ENCODE measurements around the gene CGB2. TPM values are rescaled to one million over a fixed set of nuclear protein-coding genes. Genes with fewer than 3 reads are reported as not detected.
"Not testable (repeated sequence)": the region's sequence is repeated elsewhere in the genome, so short reads cannot be mapped to it uniquely, and the experiment has no call there.

The CGB2 gene
- polyA plus RNA-seq (ENCODE audit: insufficient read length), result not detected

DNA sequence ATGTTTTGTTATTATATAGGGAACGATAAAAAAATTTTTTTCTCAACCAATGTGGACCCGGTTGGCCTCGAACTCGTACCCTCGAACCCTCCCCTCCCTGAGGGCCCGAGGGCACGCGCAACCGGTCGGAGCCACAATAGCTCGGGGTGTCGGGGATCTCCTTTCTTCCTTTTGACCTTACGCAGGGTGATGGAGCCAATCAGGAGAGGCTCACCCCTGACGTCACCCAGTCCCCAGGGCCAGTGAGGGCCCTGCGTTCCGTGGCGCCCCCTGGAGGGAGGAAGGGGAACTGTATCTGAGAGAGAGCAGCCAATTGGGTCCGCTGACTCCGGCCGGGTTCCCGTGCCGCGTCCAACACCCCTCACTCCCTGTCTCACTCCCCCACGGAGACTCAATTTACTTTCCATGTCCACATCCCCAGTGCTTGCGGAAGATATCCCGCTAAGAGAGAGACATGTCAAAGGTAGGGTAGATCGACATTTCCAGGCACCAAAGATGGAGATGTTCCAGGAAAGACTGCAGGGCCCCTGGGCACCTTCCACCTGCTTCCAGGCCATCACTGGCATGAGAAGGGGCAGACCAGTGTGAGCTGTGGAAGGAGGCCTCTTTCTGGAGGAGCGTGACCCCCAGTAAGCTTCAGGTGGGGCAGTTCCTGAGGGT lies at the start of gene CGB2:
TSS of gene CGB2 (plus strand) at position 249 of the 660 bp plus-strand sequence. CDS start at position 455, 206 bp downstream.
- DNase-seq (ENCODE audit: low read depth), result not testable (repeated sequence)

DNA sequence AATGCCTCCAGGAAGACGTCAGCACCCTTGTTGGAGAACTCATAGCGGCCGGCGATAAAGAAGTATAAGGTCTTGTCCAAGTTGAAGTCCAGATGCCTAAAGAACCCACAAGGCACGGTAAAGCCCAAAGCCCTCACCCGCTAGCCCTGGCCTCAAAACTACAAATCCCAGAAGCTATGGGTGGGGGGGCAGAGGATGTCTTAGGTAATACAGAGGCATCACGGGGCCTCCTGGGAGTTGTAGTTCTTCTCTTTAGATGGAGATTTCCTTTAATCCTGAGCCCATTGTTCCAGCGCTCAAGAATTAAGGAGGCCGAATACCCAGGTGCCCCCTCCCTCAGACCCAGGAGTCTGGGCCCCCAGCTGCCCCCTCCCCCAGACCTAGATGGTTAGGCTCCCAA lies 49.4 kb upstream of the CGB2 start:
- DNase-seq (ENCODE audit: low read depth), result no peak

DNA sequence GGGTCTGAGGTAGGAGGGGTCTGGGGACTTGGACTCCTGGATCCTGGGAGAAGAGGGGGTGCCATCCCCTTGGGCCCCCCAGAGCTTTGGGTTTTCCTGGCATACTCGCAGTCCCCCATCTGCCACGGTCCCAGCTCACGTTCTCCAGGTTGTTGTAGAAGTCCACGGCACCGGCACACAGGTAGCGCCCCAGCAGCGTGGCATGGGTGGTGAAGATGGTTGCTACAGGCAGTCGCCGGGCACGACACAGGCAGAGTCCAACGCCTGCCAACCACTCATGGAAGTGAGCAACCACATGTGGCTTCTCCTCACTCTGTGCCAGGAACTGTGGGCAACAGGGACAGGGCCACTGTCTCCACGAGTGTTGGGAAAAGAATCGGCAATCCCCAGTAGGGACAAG lies 46.0 kb upstream of the CGB2 start:
- DNase-seq (ENCODE audit: low read depth), result no peak

DNA sequence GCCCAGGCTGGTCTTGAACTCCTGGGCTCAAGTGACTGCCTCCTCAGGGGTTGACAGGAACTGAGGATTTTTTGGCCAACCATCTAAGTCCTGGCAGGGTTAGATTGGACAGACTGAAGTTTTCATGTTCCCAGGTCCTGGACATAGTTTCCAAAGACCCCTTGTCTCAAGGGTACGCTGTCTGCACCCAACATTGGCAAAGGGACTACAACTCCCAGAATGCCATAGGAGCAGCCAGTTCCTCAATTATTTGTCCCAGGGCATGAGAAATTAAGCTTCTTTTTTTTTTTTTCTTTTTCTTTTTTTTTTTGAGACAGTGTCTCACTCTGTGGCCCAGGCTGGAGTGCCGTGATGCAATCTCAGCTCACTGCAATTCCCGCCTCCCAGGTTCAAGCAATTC lies 45.5 kb upstream of the CGB2 start:
- no peak for DNase-seq (ENCODE audit: low read depth)

DNA sequence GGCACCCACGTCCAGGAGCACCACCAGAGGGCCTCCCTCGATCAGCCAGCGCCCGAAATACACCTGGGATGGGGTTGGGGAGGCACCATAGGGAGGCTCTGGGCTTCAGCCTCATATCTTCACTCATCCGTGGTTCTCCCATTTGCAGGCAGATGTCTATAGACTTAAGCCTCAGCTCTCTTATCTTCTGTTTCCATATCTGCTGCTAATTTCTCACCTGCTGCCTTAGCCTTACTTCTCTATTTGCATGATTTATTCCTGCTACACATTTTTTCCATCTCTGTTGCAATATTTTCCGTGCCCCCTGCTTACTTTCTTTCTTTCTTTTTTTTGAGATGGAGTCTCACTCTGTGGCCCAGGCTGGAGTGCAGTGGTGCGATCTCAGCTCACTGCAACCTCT lies 44.4 kb upstream of the CGB2 start:
- no peak for DNase-seq (ENCODE audit: low read depth)

DNA sequence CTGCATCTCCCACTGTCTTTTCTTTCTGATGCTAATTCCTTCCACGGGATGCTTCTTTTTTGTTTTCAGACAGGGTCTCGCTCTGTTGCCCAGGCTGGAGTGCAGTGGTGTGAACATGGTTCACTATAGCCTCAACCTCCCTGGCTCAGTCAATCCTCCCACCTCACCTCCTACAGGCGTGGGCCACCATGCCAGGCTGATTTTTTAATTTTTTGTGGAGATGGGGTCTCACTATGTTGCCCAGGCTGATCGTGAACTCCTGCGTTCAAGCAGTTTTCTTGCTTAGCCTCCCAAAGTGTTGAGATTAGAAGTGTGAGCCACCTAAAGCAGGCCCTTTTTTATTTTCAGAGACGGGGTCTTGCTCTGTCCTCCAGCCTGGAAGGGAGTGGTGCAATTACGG lies 43.4 kb upstream of the CGB2 start:
- DNase-seq (ENCODE audit: low read depth), result no peak

DNA sequence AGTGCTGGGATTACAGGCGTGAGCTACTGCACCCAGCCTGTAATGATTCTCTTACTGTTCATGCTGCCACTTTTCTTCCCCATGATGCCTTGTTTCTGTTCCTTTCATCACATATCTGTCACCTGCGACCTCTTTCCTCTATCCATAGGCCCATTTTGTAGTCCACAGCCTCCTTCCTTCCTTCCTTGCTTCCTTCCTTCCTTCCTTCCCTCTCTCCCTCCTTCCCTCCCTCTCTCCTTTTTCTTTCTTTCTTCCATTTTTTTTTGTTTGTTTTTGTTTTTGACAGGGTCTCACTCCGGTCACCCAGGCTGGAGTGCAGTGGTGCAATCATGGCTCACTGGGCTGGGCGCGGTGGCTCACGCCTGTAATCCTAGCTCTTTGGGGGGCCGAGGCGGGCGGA lies 42.8 kb upstream of the CGB2 start:
- DNase-seq (ENCODE audit: low read depth), result no peak

DNA sequence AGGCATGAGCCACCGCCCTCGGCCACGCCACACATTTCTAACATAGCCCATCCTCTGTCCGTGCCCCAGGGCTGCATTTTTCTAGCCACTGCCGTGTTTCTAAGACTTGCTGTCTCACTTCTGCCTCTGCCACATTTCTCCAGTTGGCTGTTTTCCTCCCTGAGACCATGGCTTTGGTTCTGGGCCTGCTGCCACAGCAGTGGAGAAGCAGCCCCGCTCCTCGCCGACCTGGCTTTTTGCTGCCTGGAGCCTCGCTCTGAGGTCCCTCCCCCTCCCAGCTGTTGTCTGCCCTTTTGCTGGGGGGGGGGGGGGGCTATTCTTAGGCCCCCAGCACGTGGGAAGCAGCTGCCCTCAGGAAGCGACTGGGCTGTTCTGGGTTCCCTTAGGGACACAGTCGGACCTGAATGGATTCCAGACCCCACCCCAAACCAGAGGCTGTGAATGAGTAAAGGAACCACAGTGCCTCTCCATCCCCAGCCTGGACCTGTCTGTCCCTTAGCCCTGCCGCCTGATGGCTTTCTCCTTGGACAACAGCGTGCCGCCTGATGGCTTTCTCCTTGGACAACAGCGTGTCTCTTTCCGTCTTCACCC lies 41.9 kb upstream of the CGB2 start:
- no peak for DNase-seq (ENCODE audit: low read depth)

DNA sequence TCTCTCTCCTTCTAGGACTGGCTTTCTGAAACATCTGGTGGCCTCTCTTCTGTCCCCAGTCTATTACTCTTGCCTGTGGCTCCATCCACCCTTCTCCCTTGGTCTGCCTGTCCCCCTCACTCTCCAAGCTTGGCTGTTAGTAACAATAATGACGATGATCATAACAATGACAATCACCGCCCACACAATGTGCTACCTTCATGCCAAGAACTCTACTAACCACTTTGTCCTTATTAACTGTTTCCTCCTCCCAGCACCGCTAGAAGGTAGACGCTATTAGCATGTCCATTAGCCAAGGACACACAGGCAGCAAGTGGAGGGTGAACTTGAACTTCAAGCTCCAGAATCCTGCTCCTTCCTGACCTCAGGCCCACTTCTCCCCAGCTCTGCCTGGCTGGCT lies 41.3 kb upstream of the CGB2 start:
- DNase-seq (ENCODE audit: low read depth), result no peak

DNA sequence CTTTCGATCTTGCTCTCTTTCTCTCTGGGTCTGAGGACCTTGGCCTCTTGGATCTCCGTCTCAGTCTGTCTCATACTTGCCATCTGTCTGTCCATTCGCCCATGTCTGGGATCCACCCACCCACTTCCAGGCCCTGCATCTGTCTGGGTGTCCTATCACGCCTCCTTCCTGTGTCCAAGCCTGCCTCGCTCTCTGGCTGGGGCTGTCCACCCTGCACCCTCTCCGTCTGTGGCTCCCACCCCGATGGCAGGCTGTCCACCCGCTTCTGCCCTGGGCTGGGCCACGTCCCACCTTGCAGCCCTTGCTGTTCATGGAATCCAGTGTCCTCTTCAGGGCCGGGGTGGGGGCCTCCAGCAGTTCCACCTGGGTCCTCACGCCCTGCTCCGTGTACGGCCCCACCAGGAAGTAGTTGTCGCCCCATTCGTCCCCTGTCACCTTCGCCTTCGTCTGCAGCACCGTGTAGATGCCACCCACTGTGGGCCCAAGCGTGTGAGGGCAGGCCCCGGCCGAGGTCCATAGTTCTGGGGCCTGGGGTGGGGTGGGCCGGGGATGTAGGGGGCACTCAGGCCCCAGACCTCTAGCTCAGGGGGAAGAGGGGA lies 40.6 kb upstream of the CGB2 start:
- no peak for DNase-seq (ENCODE audit: low read depth)

DNA sequence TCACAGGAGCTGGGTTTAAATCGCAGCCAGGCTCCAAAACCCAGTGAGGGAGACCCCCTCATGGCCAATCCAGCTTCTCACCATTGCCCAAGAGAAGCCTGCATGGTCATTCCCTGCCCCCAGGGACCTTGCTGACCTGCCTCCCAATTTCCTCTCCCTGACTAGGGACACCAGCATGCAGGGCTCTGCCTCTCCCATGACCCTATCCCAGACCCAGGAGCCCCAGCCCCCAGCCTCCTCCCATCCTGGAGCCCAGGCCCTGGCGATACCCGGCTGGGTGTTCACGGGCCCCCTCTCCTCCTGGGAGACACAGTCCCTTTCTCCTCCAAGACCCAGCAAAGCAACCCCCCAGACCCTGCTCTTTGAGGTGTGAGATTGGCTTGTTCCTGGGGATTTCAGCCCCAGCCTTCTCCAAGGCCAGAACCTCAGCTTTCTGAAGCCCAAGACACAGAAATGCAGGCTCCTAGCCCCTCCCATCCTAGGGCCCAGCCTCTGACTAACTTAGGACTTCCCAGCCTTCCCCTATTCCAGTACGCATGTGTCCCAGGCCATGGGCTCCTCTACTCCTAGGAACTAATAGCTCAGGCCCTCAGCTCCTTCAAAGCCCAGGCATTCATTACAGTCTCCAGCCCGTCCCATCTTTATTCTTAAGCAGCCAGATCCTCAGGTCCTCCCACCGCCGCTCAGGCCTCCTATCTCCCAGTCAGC lies 39.7 kb upstream of the CGB2 start:
- DNase-seq (ENCODE audit: low read depth), result peak; percentile 44

DNA sequence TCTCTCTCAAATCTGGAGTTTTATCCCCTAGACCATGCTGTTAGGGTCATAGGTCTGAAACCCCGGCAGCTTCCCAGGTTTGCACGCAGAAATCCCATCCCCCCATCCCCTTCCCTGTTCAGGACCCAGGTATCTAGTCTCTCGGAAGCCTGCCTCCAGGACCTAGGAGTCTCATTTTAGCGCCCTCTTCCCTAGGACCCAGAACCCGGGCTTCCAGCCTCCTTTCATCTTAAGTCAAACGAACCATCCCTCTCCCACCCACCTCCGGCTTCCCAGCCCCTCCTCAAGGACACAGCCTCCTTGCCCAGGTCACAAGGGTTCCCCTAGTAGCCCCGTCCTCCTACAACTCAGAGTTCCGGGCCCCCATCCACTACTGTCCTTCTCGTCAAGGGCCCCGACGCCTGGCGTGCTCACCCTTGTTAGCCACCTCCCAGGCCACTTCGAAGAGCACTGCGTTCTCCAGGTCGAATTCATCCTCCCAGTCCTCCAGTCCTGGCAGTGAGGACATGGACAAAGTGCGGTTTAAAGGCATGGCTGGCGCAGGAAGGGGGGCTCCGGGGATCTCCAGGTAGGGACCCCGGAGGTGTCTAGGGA lies 39.0 kb upstream of the CGB2 start:
- no peak for DNase-seq (ENCODE audit: low read depth)

DNA sequence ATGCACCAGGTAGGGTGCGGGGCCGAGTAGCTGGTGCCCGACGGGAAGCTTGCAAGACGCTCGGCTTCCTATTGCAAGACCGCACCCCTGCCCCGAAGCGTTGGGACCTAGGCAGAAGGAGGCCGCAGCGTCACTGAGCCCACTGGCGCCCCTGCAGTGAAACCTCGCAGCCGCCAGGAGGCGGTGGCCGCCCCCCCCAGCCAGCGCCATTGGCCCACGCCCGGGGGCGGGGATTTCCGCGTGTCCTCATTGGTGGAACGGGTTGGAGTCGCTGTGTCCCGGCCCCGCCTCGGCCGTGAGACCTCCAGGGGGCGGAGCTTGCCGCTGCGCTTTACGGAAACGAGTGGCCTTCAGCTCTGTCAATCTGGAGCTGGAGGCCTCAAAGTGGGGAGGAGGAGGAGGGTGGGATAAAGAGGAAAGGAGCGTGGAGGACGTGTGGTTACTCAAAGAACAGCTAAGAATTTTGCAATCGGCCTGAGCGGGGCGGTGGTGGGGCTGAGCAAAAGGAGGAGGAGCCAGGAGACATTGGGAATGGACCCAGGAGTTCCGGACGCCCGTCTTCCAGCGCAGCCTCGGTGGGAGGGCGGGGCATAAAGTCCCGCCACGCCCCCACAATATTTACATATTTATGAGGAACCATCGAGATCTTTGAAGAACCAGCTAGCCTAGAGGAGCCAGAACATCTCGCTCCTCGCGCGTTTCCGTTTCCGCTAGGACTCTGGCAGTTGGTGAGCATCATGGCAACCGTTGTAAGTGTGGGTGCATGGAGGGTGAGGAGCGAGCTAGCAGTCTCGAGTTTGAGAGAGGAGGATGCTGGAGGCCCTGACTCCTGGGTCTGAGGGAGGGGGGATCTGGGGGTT lies 38.3 kb upstream of the CGB2 start, which contains the start of the genes GYS1 and RUVBL2:
TSS of gene GYS1 (minus strand) at position 135 of the 860 bp plus-strand sequence. CDS start 197 bp downstream, outside the sequence.
TSS of gene RUVBL2 (plus strand) at position 713 of the 860 bp plus-strand sequence. CDS start at position 738, 25 bp downstream.
- DNase-seq (ENCODE audit: low read depth), result peak; percentile 98

DNA sequence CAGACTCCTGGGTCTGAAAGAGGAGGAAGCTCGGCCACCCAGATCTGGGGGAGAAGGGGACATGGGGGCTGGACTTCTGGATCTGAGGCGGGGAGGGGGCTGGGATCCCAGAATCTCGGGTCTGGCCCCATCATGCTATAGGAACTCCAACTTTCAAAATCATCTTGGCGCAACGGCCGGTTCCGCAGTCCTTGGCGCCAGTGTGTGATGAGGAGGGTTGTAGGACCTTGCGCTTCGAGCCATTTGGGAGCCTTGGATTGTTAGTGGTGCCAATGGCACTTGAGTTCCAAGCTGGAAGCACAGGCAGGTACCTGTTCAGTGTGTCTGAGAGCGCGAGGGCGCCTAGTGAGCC lies 37.7 kb upstream of the CGB2 start:
- no peak for DNase-seq (ENCODE audit: low read depth)

DNA sequence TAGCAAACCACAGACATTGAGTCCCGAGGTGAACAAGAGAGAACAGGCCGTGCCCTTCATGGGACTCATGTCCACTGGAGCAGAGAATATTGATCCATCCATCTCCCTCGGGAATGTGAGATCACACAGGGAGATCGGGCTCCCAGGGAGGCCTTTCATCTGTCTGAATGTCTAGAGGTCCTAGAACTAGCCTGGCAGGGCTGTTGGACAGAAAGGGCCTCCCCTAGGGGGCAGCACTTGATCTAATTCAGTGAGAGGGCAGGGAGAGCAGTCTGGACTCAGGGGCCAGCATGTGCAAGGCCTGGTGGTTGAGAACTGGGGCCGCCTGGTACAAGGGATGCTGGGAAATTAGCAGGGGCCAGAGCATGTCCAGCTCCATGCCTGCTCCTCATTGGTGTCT lies 33.7 kb upstream of the CGB2 start:
- no peak for DNase-seq (ENCODE audit: low read depth)

DNA sequence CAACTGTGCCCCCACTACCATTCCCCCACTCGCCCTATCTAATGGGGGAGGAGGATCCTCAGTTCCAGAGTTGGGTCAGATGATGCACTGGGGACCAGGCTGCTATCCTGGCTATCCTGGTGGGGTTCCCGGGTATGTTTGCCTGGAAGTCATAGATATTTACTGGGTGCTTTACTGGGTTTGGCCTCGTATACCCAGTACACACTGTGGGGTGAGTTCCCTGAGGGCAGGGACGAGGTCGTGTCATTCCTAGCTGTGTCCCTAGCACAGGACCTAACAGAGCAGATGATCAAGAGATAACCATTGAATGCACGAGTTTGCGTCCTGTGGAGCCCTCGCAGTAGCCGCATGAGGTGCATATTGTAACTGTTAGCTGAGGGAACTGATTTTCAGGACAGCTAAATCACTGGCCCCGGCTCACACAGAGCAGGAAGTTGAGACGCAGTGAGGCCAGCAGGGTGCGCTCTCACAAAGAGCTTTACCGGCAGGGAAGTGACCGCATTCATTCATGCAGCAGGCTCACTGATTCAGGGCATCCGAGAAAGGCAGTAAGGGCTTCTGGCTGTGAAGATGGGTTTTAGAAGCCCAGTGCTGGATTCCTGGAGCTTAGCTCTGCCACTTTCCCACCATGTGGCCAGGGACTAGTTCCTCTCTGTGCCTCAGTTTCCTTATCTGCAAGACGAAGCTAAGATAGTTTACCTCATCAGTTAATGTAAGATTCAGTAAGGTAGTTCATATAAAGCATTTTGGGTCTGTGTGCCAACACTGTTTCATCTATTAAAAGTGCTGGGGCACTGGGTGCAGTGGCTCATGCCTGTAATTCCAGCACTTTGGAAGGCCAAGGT lies 32.0 kb upstream of the CGB2 start:
- DNase-seq (ENCODE audit: low read depth), result no peak

DNA sequence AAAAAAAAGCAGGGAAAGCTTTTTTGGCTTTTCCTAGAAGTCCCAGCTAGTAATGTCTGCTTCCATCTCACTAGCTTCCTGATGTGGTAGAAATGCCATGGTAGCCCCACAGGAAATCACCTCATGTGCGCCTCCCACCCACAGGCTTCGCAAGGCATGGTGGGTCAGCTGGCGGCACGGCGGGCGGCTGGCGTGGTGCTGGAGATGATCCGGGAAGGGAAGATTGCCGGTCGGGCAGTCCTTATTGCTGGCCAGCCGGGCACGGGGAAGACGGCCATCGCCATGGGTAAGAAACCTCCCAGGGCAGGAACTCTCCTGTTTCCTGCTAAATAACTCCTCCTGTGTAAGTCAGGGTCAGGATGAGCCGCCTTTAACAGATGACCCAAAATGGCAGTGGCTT lies 27.6 kb upstream of the CGB2 start:
- no peak for DNase-seq (ENCODE audit: low read depth)

DNA sequence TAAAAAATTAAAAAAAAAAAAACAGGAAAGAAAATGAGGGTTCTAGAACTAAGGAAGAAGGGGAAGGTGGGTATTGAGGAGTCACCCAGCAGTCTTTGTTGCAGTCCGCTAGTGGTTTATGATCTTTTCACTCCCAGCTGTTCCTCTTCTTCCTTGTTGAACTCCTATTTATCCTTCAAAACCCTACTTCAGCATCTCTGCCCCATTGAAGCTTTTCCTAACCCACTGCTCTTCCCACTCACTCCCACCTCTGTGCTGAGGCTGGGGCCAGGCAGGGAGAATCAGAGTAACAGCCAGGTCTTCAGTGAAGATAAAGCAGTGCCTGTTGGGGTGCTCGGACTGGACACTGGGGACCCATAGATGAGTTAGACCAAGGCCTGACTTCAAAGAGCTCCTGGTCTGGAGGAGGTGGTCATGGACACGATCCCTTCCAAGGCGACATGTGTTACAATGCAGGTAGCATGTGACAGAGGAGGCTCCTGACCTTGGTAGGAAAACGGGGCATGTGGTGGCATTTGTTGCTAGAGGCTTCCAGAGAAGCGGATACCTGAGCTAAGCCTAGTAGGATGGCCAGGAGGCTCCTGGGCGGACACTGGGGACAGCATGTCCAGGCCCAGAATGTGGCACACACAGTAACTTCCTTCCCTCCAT lies 26.6 kb upstream of the CGB2 start:
- no peak for DNase-seq (ENCODE audit: low read depth)

DNA sequence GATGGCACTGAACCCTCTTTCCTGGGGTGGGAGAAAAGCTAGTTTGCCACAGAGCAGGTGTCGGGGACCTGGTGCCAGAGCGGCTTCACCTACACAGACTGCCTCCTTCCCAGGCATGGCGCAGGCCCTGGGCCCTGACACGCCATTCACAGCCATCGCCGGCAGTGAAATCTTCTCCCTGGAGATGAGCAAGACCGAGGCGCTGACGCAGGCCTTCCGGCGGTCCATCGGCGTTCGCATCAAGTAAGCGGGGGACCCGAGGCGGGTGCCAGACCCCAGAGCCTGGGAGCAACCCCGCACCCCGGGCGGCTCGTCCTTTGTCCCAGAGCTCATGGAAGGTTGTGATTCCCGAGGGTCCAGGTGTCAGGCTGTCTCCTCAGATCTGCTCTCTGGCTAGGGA lies 24.8 kb upstream of the CGB2 start:
- no peak for DNase-seq (ENCODE audit: low read depth)

DNA sequence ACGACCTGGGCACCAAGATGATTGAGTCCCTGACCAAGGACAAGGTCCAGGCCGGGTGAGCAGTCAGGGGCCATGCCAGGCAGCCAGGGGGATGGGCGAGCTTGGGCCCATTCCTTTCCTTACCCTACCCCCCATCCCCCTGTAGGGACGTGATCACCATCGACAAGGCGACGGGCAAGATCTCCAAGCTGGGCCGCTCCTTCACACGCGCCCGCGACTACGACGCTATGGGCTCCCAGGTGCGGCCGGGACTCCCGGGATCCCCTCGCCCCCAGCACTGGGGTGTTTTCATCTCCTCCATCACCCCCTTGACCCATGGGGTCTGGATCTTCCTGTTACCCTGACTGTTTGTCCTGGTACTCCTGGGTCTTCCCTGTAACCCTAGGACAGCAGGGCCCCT lies 21.9 kb upstream of the CGB2 start:
- DNase-seq (ENCODE audit: low read depth), result no peak
